HG03378 (cell line): ENCODE data around the gene ARHGEF7.
"Not testable (repeated sequence)": the region's sequence is repeated elsewhere in the genome, so short reads cannot be mapped to it uniquely, and the experiment has no call there.

Experiments
- ATAC-seq: cut with Tn5 transposase; IDR thresholded peaks from one replicate; pipeline ENCODE4 v1.9.1; 2021; ENCODE audit warnings: mild to moderate bottlenecking, moderate library complexity; ENCODE audit not compliant: unreplicated experiment

The ARHGEF7 gene

GRCh38 chr13:111171112-111171511 is 56.0 kb downstream of the ARHGEF7 start:
- no peak for ATAC-seq

- no peak for ATAC-seq
Measured at GRCh38 chr13:111171629-111172028, 56.5 kb downstream of the ARHGEF7 start.

- no peak for ATAC-seq
Measured at GRCh38 chr13:111174377-111175114, 59.4 kb downstream of the ARHGEF7 start.

- ATAC-seq = no peak
Measured at GRCh38 chr13:111175372-111175771, 60.3 kb downstream of the ARHGEF7 start.

GRCh38 chr13:111175935-111176334 is 60.8 kb downstream of the ARHGEF7 start:
- ATAC-seq = no peak

- no peak for ATAC-seq
Measured at GRCh38 chr13:111176421-111176820, 61.3 kb downstream of the ARHGEF7 start.

GRCh38 chr13:111177081-111177711 is 62.1 kb downstream of the ARHGEF7 start:
- ATAC-seq = no peak

- no peak for ATAC-seq
Measured at GRCh38 chr13:111177921-111178320, 62.8 kb downstream of the ARHGEF7 start.

- no peak for ATAC-seq
Measured at GRCh38 chr13:111178402-111178801, 63.3 kb downstream of the ARHGEF7 start.

- ATAC-seq = no peak
Measured at GRCh38 chr13:111179908-111180760, 65.0 kb downstream of the ARHGEF7 start.

GRCh38 chr13:111181977-111182376 is 66.9 kb downstream of the ARHGEF7 start:
- ATAC-seq = no peak

GRCh38 chr13:111183087-111183645 is 68.1 kb downstream of the ARHGEF7 start:
- ATAC-seq = no peak

GRCh38 chr13:111183959-111184358 is 68.8 kb downstream of the ARHGEF7 start:
- no peak for ATAC-seq

GRCh38 chr13:111184458-111185401 is 69.6 kb downstream of the ARHGEF7 start:
- peak; percentile 83 for ATAC-seq

- ATAC-seq = no peak
Measured at GRCh38 chr13:111186305-111186935, 71.3 kb downstream of the ARHGEF7 start.

- no peak for ATAC-seq
Measured at GRCh38 chr13:111187960-111188541, 72.9 kb downstream of the ARHGEF7 start.

GRCh38 chr13:111189064-111189505 is 74.0 kb downstream of the ARHGEF7 start:
- ATAC-seq = not testable (repeated sequence)

- ATAC-seq = not testable (repeated sequence)
Measured at GRCh38 chr13:111189516-111189915, 74.4 kb downstream of the ARHGEF7 start.

- not testable (repeated sequence) for ATAC-seq
Measured at GRCh38 chr13:111193223-111193622, 78.1 kb downstream of the ARHGEF7 start.
